COLO668 (cell line): ENCODE measurements around the gene P2RY12.

Source experiments
- DNase-seq: peaks from one replicate; lab custom pipeline; 2025; ENCODE audit not compliant: unreplicated experiment; lab: John Stamatoyannopoulos, UW

P2RY12 gene

GRCh38 chr3:151309566-151309965, 75.0 kb downstream of the P2RY12 start:
- no peak for DNase-seq

- DNase-seq, result no peak
These were observed 76.7 kb downstream of the P2RY12 start for GRCh38 chr3:151307583-151308488.

GRCh38 chr3:151307131-151307530, 77.4 kb downstream of the P2RY12 start:
- no peak for DNase-seq

GRCh38 chr3:151306168-151306810, 78.3 kb downstream of the P2RY12 start:
- no peak for DNase-seq

- DNase-seq, result no peak
These were observed 78.8 kb downstream of the P2RY12 start for GRCh38 chr3:151305775-151306151.

- no peak for DNase-seq
These were observed 79.3 kb downstream of the P2RY12 start for GRCh38 chr3:151305060-151305774.

GRCh38 chr3:151303751-151304150, 80.8 kb downstream of the P2RY12 start:
- no peak for DNase-seq

- DNase-seq, result no peak
These were observed 82.8 kb downstream of the P2RY12 start for GRCh38 chr3:151301787-151302186.

- no peak for DNase-seq
These were observed 84.0 kb downstream of the P2RY12 start for GRCh38 chr3:151300539-151300938.

GRCh38 chr3:151299006-151299405, 85.5 kb downstream of the P2RY12 start:
- DNase-seq, result no peak

GRCh38 chr3:151297429-151297828, 87.1 kb downstream of the P2RY12 start:
- no peak for DNase-seq

- DNase-seq, result no peak
These were observed 88.3 kb downstream of the P2RY12 start for GRCh38 chr3:151296226-151296625.

GRCh38 chr3:151293127-151293526, 91.4 kb downstream of the P2RY12 start:
- no peak for DNase-seq

GRCh38 chr3:151290673-151291072, 93.9 kb downstream of the P2RY12 start:
- no peak for DNase-seq

GRCh38 chr3:151289445-151289844, 95.1 kb downstream of the P2RY12 start:
- DNase-seq, result no peak
